ENCODE data around the gene SDF2.

DNA sequence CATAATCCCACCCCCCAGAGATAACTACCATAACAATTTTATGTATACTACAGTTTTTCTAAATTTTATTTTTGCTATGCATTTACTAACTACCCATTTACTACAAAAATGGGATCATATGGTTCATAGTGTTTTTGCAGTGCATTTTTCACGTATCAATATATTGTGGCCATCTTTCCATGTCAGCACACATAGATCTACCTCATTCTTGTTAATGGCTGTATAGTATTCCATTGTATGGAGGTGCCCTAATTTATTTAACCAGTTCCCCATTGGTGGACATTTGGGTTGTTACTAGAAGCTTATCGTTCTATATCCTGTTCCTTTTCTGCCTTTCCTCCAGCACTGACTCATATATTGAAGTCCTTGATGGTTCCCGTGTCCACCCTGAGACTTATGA is 27.3 kb upstream of the SDF2 start:
- TF ChIP-seq, protein P1, sequence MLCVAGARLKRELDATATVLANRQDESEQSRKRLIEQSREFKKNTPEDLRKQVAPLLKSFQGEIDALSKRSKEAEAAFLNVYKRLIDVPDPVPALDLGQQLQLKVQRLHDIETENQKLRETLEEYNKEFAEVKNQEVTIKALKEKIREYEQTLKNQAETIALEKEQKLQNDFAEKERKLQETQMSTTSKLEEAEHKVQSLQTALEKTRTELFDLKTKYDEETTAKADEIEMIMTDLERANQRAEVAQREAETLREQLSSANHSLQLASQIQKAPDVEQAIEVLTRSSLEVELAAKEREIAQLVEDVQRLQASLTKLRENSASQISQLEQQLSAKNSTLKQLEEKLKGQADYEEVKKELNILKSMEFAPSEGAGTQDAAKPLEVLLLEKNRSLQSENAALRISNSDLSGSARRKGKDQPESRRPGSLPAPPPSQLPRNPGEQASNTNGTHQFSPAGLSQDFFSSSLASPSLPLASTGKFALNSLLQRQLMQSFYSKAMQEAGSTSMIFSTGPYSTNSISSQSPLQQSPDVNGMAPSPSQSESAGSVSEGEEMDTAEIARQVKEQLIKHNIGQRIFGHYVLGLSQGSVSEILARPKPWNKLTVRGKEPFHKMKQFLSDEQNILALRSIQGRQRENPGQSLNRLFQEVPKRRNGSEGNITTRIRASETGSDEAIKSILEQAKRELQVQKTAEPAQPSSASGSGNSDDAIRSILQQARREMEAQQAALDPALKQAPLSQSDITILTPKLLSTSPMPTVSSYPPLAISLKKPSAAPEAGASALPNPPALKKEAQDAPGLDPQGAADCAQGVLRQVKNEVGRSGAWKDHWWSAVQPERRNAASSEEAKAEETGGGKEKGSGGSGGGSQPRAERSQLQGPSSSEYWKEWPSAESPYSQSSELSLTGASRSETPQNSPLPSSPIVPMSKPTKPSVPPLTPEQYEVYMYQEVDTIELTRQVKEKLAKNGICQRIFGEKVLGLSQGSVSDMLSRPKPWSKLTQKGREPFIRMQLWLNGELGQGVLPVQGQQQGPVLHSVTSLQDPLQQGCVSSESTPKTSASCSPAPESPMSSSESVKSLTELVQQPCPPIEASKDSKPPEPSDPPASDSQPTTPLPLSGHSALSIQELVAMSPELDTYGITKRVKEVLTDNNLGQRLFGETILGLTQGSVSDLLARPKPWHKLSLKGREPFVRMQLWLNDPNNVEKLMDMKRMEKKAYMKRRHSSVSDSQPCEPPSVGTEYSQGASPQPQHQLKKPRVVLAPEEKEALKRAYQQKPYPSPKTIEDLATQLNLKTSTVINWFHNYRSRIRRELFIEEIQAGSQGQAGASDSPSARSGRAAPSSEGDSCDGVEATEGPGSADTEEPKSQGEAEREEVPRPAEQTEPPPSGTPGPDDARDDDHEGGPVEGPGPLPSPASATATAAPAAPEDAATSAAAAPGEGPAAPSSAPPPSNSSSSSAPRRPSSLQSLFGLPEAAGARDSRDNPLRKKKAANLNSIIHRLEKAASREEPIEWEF (IDR thresholded peaks at IDR 0.05; ENCODE audit: insufficient replicate concordance, low read depth, low read length), result no peak
- TF ChIP-seq, protein P2, sequence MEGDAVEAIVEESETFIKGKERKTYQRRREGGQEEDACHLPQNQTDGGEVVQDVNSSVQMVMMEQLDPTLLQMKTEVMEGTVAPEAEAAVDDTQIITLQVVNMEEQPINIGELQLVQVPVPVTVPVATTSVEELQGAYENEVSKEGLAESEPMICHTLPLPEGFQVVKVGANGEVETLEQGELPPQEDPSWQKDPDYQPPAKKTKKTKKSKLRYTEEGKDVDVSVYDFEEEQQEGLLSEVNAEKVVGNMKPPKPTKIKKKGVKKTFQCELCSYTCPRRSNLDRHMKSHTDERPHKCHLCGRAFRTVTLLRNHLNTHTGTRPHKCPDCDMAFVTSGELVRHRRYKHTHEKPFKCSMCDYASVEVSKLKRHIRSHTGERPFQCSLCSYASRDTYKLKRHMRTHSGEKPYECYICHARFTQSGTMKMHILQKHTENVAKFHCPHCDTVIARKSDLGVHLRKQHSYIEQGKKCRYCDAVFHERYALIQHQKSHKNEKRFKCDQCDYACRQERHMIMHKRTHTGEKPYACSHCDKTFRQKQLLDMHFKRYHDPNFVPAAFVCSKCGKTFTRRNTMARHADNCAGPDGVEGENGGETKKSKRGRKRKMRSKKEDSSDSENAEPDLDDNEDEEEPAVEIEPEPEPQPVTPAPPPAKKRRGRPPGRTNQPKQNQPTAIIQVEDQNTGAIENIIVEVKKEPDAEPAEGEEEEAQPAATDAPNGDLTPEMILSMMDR (IDR thresholded peaks at IDR 0.05 in 2 of 3, conservative IDR thresholded peaks at IDR 0.05 in 1 of 3; ENCODE audit: control insufficient read depth in 2 of 3, extremely low read depth in 1 of 3, insufficient read depth in 1 of 3, low read depth in 3 of 3, low read length in 3 of 3), result no peak
- TF ChIP-seq EZH2 (IDR thresholded peaks at IDR 0.05; ENCODE audit: borderline replicate concordance, control insufficient read depth, low read depth, low read length) (no peak), YBX1 (IDR thresholded peaks at IDR 0.05) (no peak), NBN (IDR thresholded peaks at IDR 0.05) (no peak), TCF12 (IDR thresholded peaks at IDR 0.05; ENCODE audit: low read depth, low read length) (no peak)
- TF ChIP-seq, protein P3, sequence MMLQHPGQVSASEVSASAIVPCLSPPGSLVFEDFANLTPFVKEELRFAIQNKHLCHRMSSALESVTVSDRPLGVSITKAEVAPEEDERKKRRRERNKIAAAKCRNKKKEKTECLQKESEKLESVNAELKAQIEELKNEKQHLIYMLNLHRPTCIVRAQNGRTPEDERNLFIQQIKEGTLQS (IDR thresholded peaks at IDR 0.05; ENCODE audit: borderline replicate concordance, extremely low read depth, low read depth, low read length), result no peak

Data from GM12878 (cell line).